ENCODE data around the gene SEMA5B.

GRCh38 chr3:122890077-122890719, 137.4 kb downstream of the SEMA5B start:
- no peak for TF ChIP-seq EZH2 (IDR thresholded peaks at IDR 0.05)
- TF ChIP-seq POLR2AphosphoS5 (IDR thresholded peaks at IDR 0.05; ENCODE audit: borderline replicate concordance, low read depth, low read length) = no peak

All from SK-N-MC (cell line).